Endothelial cell (in vitro differentiated cells): ENCODE data around the gene GPC5. TPM values are rescaled to one million over a fixed set of nuclear protein-coding genes. Genes with fewer than 3 reads are reported as not detected.

Experiments used
- DNase-seq: peaks from one replicate; pipeline ENCODE4 v3.0.0; 2021; ENCODE audit warnings: low spot score
- H3K27ac Mint-ChIP-seq: one replicate; pipeline ENCODE4 v1.8.0; 2021; ENCODE audit warnings: mixed read lengths, inconsistent platforms; ENCODE audit not compliant: unreplicated experiment
- H3K27me3 Mint-ChIP-seq: one replicate; pipeline ENCODE4 v1.8.0; 2021; ENCODE audit warnings: mild to moderate bottlenecking, moderate library complexity, mixed read lengths, inconsistent platforms; ENCODE audit not compliant: unreplicated experiment
- H3K36me3 Mint-ChIP-seq: one replicate; pipeline ENCODE4 v1.8.0; 2021; ENCODE audit warnings: mild to moderate bottlenecking, low read depth, mixed read lengths, inconsistent platforms; ENCODE audit not compliant: unreplicated experiment
- H3K4me1 Mint-ChIP-seq: one replicate; pipeline ENCODE4 v1.8.0; 2021; ENCODE audit warnings: mild to moderate bottlenecking, mixed read lengths, inconsistent platforms; ENCODE audit not compliant: unreplicated experiment
- H3K4me3 Mint-ChIP-seq: one replicate; pipeline ENCODE4 v1.8.0; 2021; ENCODE audit warnings: mild to moderate bottlenecking, mixed read lengths, inconsistent platforms; ENCODE audit not compliant: unreplicated experiment
- H3K9me3 Mint-ChIP-seq: one replicate; pipeline ENCODE4 v1.8.0; 2021; ENCODE audit warnings: mixed read lengths, inconsistent platforms; ENCODE audit not compliant: unreplicated experiment
- total RNA-seq: library from RNA; stranded (reverse); fragmentation: NEBNext Ultra II Directional; extraction: Animal tissue kit (Norgen Biotek cat#: 25700); gene quantifications from one replicate; pipeline ENCODE4 v1.2.1, GENCODE V29; 2021; ENCODE audit not compliant: unreplicated experiment
- TF ChIP-seq, protein P1 (sequence below): fragments of 200-600 bp; sonication (generic); IDR thresholded peaks from one replicate; pipeline ENCODE4 v1.5.0; 2021; ENCODE audit warnings: antibody characterized with exemption; ENCODE audit not compliant: unreplicated experiment

The GPC5 gene
- total RNA-seq, 1 donor from 2014 or later, result not detected

DNA sequence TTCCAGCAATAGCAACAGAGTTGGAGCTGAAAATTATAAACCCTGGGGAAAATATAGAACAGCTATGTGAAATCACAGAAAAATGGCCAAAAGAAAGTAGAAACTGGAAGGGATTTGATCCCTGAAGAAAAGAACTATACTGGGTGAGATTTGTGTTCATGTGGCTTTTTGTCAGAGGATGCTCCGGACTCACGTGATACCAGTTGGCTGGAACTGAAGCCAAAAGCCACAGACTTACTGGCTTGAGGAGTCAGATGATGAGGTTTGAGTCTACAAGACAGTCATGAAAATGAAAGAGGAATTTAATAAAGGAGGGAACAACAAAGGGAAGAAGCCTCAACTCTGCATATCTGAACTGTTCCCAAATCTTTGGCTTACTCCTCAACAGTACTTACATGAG, 427.1 kb downstream of the GPC5 start:
- no peaks in the 10 kb centered on the region for H3K4me1 Mint-ChIP-seq
- no peak for DNase-seq
- TF ChIP-seq, protein P1, sequence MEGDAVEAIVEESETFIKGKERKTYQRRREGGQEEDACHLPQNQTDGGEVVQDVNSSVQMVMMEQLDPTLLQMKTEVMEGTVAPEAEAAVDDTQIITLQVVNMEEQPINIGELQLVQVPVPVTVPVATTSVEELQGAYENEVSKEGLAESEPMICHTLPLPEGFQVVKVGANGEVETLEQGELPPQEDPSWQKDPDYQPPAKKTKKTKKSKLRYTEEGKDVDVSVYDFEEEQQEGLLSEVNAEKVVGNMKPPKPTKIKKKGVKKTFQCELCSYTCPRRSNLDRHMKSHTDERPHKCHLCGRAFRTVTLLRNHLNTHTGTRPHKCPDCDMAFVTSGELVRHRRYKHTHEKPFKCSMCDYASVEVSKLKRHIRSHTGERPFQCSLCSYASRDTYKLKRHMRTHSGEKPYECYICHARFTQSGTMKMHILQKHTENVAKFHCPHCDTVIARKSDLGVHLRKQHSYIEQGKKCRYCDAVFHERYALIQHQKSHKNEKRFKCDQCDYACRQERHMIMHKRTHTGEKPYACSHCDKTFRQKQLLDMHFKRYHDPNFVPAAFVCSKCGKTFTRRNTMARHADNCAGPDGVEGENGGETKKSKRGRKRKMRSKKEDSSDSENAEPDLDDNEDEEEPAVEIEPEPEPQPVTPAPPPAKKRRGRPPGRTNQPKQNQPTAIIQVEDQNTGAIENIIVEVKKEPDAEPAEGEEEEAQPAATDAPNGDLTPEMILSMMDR, result no peak
- H3K4me3 Mint-ChIP-seq, result no peak overlapping the region
- H3K36me3 Mint-ChIP-seq, result no peaks in the 10 kb centered on the region
- no peak overlapping the region for H3K27ac Mint-ChIP-seq
- H3K27me3 Mint-ChIP-seq, result peaks cover 4% of the 10 kb centered on the region
- peaks cover 5% of the 10 kb centered on the region for H3K9me3 Mint-ChIP-seq

DNA sequence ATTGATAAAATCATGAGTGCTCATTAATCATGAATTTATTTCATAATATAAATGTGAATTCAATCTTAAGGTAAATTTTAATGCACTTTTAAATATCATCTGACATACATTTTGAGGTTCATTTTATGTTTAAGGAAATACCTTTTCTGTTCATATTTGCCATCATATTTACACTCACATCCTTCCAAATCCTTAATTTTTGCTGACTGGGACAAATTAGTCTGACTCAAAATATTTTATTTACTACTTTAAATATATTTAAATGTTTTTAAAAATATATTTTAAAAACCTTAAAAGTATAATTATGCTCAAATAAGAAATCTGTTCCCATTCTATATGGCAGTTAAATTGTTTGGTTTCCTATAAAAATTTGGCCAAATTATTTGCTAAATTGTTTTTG, 438.1 kb downstream of the GPC5 start:
- TF ChIP-seq, protein P1, result no peak
- Mint-ChIP-seq H3K4me1 (no peaks in the 10 kb centered on the region), H3K36me3 (no peaks in the 10 kb centered on the region), H3K27ac (no peak overlapping the region), H3K9me3 (no peaks in the 10 kb centered on the region), H3K27me3 (no peaks in the 10 kb centered on the region), H3K4me3 (no peak overlapping the region)
- no peak for DNase-seq

DNA sequence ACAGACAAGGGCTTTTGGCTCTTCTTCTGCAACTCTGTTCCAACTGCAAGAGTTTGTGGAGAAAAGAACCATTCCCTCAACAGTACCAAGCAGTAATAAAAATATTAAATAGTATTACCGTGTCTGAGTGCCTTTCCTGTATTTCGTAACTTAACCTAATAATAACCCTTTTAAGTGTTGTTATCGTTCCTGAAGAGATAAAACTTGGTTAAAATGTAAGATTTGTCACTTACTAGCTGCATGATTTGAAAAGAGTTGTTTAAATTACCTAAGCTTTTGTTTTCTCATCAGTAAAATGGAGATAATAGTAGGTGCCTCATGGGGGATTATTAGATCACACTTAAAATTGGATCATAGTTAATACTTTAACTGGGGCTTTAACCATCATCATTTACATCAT, 447.2 kb downstream of the GPC5 start:
- TF ChIP-seq, protein P1, result no peak
- no peak overlapping the region for H3K4me3 Mint-ChIP-seq
- no peaks in the 10 kb centered on the region for H3K36me3 Mint-ChIP-seq
- H3K27ac Mint-ChIP-seq, result no peak overlapping the region
- no peaks in the 10 kb centered on the region for H3K9me3 Mint-ChIP-seq
- no peaks in the 10 kb centered on the region for H3K4me1 Mint-ChIP-seq
- DNase-seq, result no peak
- no peaks in the 10 kb centered on the region for H3K27me3 Mint-ChIP-seq

DNA sequence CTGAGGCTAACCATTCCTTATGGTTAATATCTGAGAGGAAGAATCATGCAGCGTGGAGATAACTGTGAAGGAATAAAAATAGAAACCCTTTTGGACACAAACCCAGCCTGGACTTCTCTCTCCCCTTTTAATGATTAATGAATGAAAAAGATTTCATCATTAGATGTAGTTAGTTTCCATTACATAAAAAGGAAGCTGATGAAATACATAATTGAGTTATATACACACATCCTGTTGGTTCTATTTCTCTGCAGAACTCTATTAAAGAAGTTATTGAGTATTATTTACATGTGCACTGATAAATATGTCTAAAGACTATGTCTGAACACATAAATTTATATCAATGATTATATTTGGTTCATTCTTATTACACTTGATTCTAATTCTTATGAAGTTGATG, 465.3 kb downstream of the GPC5 start:
- TF ChIP-seq, protein P1, result no peak
- H3K27ac Mint-ChIP-seq, result no peak overlapping the region
- no peak for DNase-seq
- no peak overlapping the region for H3K4me3 Mint-ChIP-seq
- H3K9me3 Mint-ChIP-seq, result no peaks in the 10 kb centered on the region
- no peaks in the 10 kb centered on the region for H3K27me3 Mint-ChIP-seq
- peaks cover 9% of the 10 kb centered on the region for H3K4me1 Mint-ChIP-seq
- no peaks in the 10 kb centered on the region for H3K36me3 Mint-ChIP-seq

DNA sequence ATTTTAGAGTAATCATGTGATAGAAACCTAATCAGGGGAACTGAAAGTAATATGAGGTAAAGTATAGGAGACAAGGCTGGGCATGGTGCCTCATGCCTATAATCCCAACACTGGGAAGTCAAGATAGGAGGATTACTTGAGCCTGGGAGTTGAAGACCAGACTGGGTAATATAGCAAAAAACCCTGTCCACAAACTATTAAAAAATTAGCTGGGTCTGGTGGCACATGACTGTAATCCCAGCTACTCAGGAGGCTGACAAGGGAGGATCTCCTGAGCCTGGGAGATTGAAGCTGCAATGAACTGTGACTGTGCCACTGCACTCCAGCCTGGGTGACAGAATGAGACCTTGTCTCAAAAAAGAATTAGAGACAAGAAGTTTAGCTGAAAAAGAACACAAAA, 469.9 kb downstream of the GPC5 start:
- no peak overlapping the region for H3K4me3 Mint-ChIP-seq
- H3K36me3 Mint-ChIP-seq, result no peaks in the 10 kb centered on the region
- TF ChIP-seq, protein P1, result no peak
- no peak overlapping the region for H3K27ac Mint-ChIP-seq
- no peaks in the 10 kb centered on the region for H3K9me3 Mint-ChIP-seq
- peaks cover 1% of the 10 kb centered on the region for H3K4me1 Mint-ChIP-seq
- H3K27me3 Mint-ChIP-seq, result no peaks in the 10 kb centered on the region
- no peak for DNase-seq
